Ovary (tissue), 3 donors: ENCODE measurements around the gene ALOX5.

Experiments used
- EP300 ChIP-seq: sonication (generic); formaldehyde crosslinking; IDR thresholded peaks from one replicate; pipeline ENCODE4 v1.6.1; 2017; ENCODE audit warnings: antibody characterized with exemption
- TF ChIP-seq, protein P1 (sequence below), 3 donors: fragments of 450-650 bp in 2 of 3; fragments of 200-600 bp in 1 of 3; IDR thresholded peaks; one replicate each; pipeline versions ENCODE4 v1.5.1 to v1.8.0; 2016 to 2022; ENCODE audit warnings: antibody characterized with exemption in 3 of 3, mild to moderate bottlenecking in 1 of 3
- donor health status: DM: no; HTN: no; CAD: no.

DNA sequence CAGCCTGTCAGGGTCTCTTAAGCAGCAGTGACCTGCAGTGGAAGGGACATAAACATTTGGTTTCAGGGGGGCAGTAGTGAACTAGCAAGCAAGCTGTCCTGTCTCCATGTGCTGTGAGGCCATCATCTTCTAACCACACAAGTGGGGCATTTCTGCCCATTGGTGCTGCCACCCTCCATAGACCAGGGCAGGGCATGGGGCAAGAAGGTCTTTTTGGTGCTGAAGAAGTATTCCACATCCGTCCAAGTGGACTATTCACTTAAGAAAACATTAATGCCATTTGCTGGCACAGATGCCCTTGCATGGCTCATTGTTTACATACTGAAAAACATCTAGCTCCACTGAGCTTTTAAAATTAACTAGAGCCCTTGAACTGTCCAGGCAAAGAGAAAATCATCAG is 35.8 kb downstream of the ALOX5 start:
- TF ChIP-seq, protein P1, sequence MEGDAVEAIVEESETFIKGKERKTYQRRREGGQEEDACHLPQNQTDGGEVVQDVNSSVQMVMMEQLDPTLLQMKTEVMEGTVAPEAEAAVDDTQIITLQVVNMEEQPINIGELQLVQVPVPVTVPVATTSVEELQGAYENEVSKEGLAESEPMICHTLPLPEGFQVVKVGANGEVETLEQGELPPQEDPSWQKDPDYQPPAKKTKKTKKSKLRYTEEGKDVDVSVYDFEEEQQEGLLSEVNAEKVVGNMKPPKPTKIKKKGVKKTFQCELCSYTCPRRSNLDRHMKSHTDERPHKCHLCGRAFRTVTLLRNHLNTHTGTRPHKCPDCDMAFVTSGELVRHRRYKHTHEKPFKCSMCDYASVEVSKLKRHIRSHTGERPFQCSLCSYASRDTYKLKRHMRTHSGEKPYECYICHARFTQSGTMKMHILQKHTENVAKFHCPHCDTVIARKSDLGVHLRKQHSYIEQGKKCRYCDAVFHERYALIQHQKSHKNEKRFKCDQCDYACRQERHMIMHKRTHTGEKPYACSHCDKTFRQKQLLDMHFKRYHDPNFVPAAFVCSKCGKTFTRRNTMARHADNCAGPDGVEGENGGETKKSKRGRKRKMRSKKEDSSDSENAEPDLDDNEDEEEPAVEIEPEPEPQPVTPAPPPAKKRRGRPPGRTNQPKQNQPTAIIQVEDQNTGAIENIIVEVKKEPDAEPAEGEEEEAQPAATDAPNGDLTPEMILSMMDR (IDR thresholded peaks at IDR 0.05) = no peak
- TF ChIP-seq EP300 = no peak
